Measurements from ENCODE around the gene MIA.
A peak's percentile ranks its signal among the peaks of the same experiment; 100 is the strongest.
"Not testable (repeated sequence)": the region's sequence is repeated elsewhere in the genome, so short reads cannot be mapped to it uniquely, and the experiment has no call there.

MIA gene

DNA sequence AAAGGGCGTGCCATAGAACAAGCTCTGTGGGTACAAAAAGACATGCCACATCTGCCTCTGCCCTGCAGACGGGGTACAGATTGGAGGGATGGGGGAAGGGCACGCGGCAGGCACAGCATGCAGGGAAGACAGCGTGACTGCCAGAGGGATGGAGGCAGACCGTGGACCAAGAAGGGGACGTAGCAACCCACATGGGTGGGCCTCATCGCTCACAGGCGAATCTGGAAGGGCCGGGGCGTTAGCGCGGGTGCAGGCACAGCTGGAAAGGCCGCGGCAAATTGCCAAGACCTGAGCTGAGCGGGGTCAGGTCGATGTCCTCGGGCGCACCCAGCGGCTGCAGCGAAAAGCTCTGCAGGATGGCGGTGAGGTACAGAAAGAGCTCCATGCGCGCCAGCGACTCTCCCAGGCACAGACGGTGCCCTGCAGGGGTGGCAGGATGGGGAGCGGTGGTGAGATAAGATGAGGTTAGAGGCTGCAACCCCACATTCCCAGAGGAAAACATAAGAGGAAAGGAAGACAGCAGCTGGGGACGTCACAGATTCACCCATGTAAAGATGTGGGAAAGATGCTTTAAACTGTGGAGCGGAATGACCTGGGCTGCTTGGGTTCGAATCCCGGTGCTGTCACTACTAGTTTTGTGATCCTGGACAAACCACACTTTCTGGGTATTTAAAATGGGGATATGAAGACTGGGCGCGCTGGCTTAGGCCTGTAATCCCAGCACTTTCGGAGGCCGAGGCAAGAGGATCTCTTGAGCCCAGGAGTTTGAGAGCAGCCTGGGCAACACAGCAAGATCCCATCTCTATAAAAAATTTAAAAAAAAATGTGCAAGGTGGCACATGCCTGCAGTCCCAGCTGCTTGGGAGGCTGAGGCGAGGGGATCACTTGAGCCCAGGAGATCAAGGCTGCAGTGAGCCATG is 43.4 kb downstream of the MIA start:
- H3K27me3 ChIP-seq (ENCODE audit: insufficient read depth, low read length); H3K4me1 ChIP-seq (ENCODE audit: insufficient read depth, low read length); H3K36me3 ChIP-seq (ENCODE audit: insufficient read depth, low read length); H2AFZ ChIP-seq (ENCODE audit: low read depth, low read length); H3K9me3 ChIP-seq (ENCODE audit: low read length): not testable (repeated sequence)
- peak overlapping the region; percentile 44 for H3K4me3 ChIP-seq (ENCODE audit: low read length)

DNA sequence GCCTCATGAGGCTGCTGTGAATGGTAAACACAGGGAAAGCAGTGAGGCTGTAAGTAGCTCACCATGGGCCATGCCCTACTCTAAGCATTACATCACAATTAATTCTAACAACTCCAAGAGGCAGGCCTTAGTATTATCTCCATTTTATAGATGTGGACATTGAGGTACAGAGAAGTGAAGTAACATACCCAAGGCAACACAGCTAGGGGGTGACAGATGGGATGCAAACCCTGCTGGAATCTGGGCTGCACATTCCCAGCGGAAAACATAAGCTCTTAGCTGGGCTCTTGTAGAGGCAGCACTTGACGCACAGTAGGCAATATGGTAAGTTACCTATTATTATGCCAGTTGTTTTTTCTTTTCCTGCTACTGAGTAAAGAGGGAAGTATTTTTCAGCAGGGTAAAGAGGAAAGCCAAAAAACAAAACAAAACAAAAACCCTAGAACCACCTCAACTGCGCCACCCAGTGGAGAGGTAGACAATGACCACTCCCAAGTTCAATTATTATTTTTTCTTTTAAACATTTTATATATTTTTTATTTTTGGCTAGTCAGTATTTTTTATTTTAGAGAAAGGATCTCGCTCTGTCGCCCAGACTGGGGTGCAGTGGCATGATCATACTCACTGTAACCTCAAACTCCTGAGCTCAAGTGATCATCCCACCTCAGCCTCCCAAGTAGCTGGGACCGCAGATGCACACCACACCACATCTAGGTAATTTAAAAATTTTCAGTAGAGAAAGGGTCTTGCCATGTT is 44.3 kb downstream of the MIA start:
- not testable (repeated sequence) for H3K4me1 ChIP-seq (ENCODE audit: insufficient read depth, low read length); H3K9me3 ChIP-seq (ENCODE audit: low read length); H2AFZ ChIP-seq (ENCODE audit: low read depth, low read length); H3K36me3 ChIP-seq (ENCODE audit: insufficient read depth, low read length); H3K27me3 ChIP-seq (ENCODE audit: insufficient read depth, low read length); H3K4me3 ChIP-seq (ENCODE audit: low read length)

- Histone ChIP-seq H3K27me3 (ENCODE audit: insufficient read depth, low read length) (no peaks in the 10 kb centered on the region), H3K4me1 (ENCODE audit: insufficient read depth, low read length) (no peaks in the 10 kb centered on the region)
Measured at GRCh38 chr19:40822161-40822560, 46.8 kb downstream of the MIA start.

GRCh38 chr19:40822704-40823553 is 47.6 kb downstream of the MIA start:
- not testable (repeated sequence) for H2AFZ ChIP-seq (ENCODE audit: low read depth, low read length); H3K4me1 ChIP-seq (ENCODE audit: insufficient read depth, low read length)

More at GRCh38 chr19:40822161-40822560, 46.8 kb downstream of the MIA start:
- no peak overlapping the region for H2AFZ ChIP-seq (ENCODE audit: low read depth, low read length)
- H3K4me3 ChIP-seq (ENCODE audit: low read length): no peak overlapping the region
- peaks cover 6% of the 10 kb centered on the region for H3K36me3 ChIP-seq (ENCODE audit: insufficient read depth, low read length)
- H3K9me3 ChIP-seq (ENCODE audit: low read length): no peaks in the 10 kb centered on the region

GRCh38 chr19:40824916-40825315 is 49.6 kb downstream of the MIA start:
- not testable (repeated sequence) for H3K27me3 ChIP-seq (ENCODE audit: insufficient read depth, low read length); H3K4me3 ChIP-seq (ENCODE audit: low read length); H3K4me1 ChIP-seq (ENCODE audit: insufficient read depth, low read length); H3K9me3 ChIP-seq (ENCODE audit: low read length); H2AFZ ChIP-seq (ENCODE audit: low read depth, low read length)
- peaks cover 13% of the 10 kb centered on the region for H3K36me3 ChIP-seq (ENCODE audit: insufficient read depth, low read length)

More at GRCh38 chr19:40822704-40823553, 47.6 kb downstream of the MIA start:
- H3K27me3 ChIP-seq (ENCODE audit: insufficient read depth, low read length); H3K9me3 ChIP-seq (ENCODE audit: low read length); H3K4me3 ChIP-seq (ENCODE audit: low read length): not testable (repeated sequence)
- H3K36me3 ChIP-seq (ENCODE audit: insufficient read depth, low read length): peaks cover 11% of the 10 kb centered on the region

GRCh38 chr19:40825460-40826095 is 50.3 kb downstream of the MIA start:
- H3K36me3 ChIP-seq (ENCODE audit: insufficient read depth, low read length): peaks cover 13% of the 10 kb centered on the region

DNA sequence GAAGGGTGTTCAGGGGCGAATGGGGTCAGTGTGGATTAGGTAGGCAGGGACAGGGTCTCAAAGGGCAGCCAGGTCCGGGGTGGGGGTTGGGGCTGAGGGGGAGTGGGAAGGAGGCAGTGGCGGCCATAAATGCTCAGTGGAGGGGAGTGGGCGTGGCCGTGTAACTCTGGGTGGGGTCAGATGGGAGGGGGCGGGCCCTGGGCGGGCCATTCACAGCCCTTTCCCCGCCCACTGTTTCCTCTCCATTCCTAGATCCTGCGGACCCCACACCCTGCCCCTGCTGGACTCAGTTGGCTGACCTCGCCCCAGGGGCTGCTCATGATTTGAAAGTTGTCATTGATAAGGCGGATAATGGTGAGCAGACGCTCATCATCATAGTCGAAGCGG is 51.0 kb downstream of the MIA start:
- H3K27me3 ChIP-seq (ENCODE audit: insufficient read depth, low read length); H3K4me1 ChIP-seq (ENCODE audit: insufficient read depth, low read length): not testable (repeated sequence)

More at GRCh38 chr19:40825460-40826095, 50.3 kb downstream of the MIA start:
- H3K4me1 ChIP-seq (ENCODE audit: insufficient read depth, low read length); H3K9me3 ChIP-seq (ENCODE audit: low read length); H2AFZ ChIP-seq (ENCODE audit: low read depth, low read length); H3K27me3 ChIP-seq (ENCODE audit: insufficient read depth, low read length); H3K4me3 ChIP-seq (ENCODE audit: low read length): not testable (repeated sequence)

GRCh38 chr19:40826699-40827385 is 51.5 kb downstream of the MIA start:
- H3K4me3 ChIP-seq (ENCODE audit: low read length): not testable (repeated sequence)

More for the DNA sequence above, 51.0 kb downstream of the MIA start:
- peaks cover 13% of the 10 kb centered on the region for H3K36me3 ChIP-seq (ENCODE audit: insufficient read depth, low read length)
- H3K4me3 ChIP-seq (ENCODE audit: low read length); H2AFZ ChIP-seq (ENCODE audit: low read depth, low read length); H3K9me3 ChIP-seq (ENCODE audit: low read length): not testable (repeated sequence)

More at GRCh38 chr19:40826699-40827385, 51.5 kb downstream of the MIA start:
- H2AFZ ChIP-seq (ENCODE audit: low read depth, low read length); H3K27me3 ChIP-seq (ENCODE audit: insufficient read depth, low read length); H3K9me3 ChIP-seq (ENCODE audit: low read length); H3K4me1 ChIP-seq (ENCODE audit: insufficient read depth, low read length): not testable (repeated sequence)
- H3K36me3 ChIP-seq (ENCODE audit: insufficient read depth, low read length): peaks cover 13% of the 10 kb centered on the region
